Measurements from ENCODE around the gene SPRYD7. TPM values are rescaled to one million over a fixed set of nuclear protein-coding genes. Genes with fewer than 3 reads are reported as not detected.
"Not testable (repeated sequence)": the region's sequence is repeated elsewhere in the genome, so short reads cannot be mapped to it uniquely, and the experiment has no call there.

Gene SPRYD7
- total RNA-seq, 2 experiments from 2014 or later, result 3.5 to 4.4 TPM

GRCh38 chr13:49951754-49952535 lies 15.8 kb upstream of the SPRYD7 start:
- peaks cover 2% of the 10 kb centered on the region for H3K9me3 Mint-ChIP-seq
- peaks cover 9% of the 10 kb centered on the region for H3K27me3 Mint-ChIP-seq
- no peak for DNase-seq
- H3K36me3 Mint-ChIP-seq, result peaks cover 2% of the 10 kb centered on the region
- POLR2A ChIA-PET, result no interaction called here
- no peak overlapping the region for H3K4me3 Mint-ChIP-seq
- H3K27ac Mint-ChIP-seq, result no peak overlapping the region
- ATAC-seq (ENCODE audit: low read depth), result no peak
- H3K4me1 Mint-ChIP-seq, result no peaks in the 10 kb centered on the region

DNA sequence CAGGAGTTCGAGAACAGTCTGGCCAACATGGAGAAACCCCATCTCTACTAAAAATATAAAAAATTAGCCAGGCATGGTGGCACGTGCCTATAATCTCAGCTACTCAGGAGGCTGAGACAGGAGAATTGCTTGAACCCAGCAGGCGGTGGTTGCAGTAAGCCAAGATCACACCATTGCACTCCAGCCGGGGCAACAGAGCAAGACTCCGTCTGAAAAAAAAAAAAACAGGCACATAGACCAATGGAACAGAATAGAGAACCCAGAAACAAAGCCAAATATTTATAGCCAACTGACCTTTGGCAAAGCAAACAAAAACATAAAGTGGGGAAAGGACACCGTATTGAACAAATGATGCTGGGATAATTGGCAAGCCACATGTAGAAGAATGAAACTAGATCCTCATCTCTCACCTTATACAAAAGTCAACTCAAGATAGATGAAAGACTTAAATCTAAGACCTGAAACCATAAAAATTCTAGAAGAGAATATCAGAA lies 12.7 kb upstream of the SPRYD7 start:
- H3K9me3 Mint-ChIP-seq; H3K27me3 Mint-ChIP-seq; ATAC-seq (ENCODE audit: low read depth); H3K4me3 Mint-ChIP-seq; H3K27ac Mint-ChIP-seq; POLR2A ChIA-PET; H3K36me3 Mint-ChIP-seq; H3K4me1 Mint-ChIP-seq; DNase-seq: not testable (repeated sequence)

DNA sequence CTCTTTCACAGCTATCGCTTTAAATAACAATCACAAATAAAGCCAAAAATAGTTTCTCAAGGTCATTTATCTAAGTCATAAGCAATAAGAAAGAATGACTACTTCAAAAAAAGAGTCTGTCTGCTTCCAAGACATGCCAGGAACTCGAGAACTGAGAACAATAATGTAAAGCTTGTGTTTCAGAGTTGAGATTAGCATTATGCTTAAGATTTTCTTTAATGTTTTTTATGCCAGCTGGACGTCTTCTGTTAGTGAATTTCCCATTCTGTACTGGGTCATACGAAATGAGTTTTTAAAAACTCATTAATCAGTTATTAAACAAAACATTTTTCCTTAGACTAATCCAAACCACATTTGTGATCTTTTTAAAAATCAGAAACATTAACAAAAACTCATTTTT lies 3.2 kb upstream of the SPRYD7 start:
- POLR2A ChIA-PET, result no interaction called here
- ATAC-seq (ENCODE audit: low read depth), result no peak
- DNase-seq, result no peak
- Mint-ChIP-seq H3K9me3 (no peaks in the 10 kb centered on the region), H3K4me1 (peaks cover 9% of the 10 kb centered on the region), H3K27me3 (peaks cover 8% of the 10 kb centered on the region), H3K27ac (no peak overlapping the region), H3K4me3 (no peak overlapping the region), H3K36me3 (peaks cover 4% of the 10 kb centered on the region)

DNA sequence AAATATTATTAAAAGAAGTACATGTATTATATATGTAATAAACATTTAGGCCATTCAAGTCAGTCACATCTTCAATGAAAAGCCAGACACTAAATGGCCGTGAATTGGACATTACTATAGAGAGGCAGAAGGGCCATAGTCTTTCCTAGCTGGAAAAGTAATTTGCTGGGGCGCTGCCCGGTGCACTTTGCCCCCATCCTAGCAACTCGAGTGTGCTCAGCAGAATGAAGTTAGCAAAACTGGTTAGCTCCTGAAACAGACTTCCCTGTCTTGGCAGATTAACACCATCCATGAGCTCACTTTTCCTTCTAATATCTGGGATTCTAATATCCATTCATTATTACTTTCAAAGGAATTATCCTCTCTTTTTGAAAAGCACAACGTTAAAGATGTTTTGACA lies 2.8 kb upstream of the SPRYD7 start:
- Mint-ChIP-seq H3K9me3 (no peaks in the 10 kb centered on the region), H3K4me3 (no peak overlapping the region), H3K4me1 (peaks cover 9% of the 10 kb centered on the region), H3K27me3 (peaks cover 8% of the 10 kb centered on the region), H3K27ac (no peak overlapping the region), H3K36me3 (peaks cover 4% of the 10 kb centered on the region)
- no peak for ATAC-seq (ENCODE audit: low read depth)
- DNase-seq, result no peak
- POLR2A ChIA-PET, result no interaction called here

- H3K4me3 Mint-ChIP-seq, result no peak overlapping the region
- peaks cover 8% of the 10 kb centered on the region for H3K27me3 Mint-ChIP-seq
- H3K4me1 Mint-ChIP-seq, result peaks cover 9% of the 10 kb centered on the region
- DNase-seq (no peak), ATAC-seq (ENCODE audit: low read depth) (no peak)
- POLR2A ChIA-PET, result no interaction called here
- no peaks in the 10 kb centered on the region for H3K9me3 Mint-ChIP-seq
- H3K36me3 Mint-ChIP-seq, result peaks cover 4% of the 10 kb centered on the region
- no peak overlapping the region for H3K27ac Mint-ChIP-seq
These were observed 2.2 kb upstream of the SPRYD7 start for GRCh38 chr13:49938314-49938713.

- no peak for DNase-seq
- Mint-ChIP-seq H3K4me1 (peaks cover 9% of the 10 kb centered on the region), H3K27me3 (peaks cover 3% of the 10 kb centered on the region), H3K4me3 (peak overlapping the region; percentile 96), H3K9me3 (no peaks in the 10 kb centered on the region), H3K27ac (peak overlapping the region; percentile 89), H3K36me3 (peaks cover 1% of the 10 kb centered on the region)
- POLR2A ChIA-PET, result interaction anchor here (1.0 to 1.4 kb wide), 6 partner anchors 12 to 975 kb away, joined by 3 to 7 read pairs (median 3); partner anchors contain the start of gene TRIM13
- ATAC-seq (ENCODE audit: low read depth), result no peak
These were observed 781 bp upstream of the SPRYD7 start for GRCh38 chr13:49936968-49937273.

DNA sequence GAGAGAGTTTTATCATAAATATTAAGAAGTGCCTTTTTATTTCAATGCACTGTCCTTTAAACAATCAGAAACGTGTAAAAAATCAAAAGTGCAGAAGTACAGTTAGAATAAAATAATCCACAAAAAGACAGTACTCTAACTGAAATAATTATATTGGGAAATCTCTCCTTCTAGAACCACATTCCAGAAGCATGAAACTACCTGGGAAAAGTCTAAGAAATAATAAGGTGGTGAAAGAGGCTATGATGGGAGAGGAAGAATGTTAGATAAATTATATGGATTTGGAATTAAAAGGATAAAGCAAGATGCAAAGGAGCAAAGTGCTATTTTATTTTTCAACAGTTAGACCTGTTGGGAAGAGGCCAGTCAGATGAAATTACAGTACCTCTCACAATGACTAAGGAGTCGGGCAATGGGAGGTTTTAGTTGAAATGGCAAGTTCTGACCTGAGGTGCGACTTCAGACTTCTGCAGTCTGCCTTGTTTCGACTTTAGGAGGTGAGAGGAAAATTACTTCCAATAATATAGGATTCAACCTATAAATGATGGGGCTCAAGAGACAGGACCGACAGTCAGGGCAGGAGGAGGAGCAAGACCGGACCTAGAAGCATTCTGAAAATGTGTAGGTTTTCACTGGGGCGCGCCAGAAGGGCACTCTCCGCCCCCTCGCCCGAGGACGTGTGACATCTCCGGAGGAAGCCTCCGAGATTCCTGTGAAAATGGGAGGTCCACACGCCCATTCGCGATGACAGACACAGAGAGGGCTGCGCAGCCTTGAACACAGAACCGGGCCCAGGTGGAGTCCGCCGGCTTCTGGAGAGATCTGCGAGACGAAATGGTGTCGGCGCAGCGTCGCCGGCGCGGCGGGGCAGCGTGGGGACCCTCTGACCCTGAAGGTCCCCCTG lies 717 bp downstream of the SPRYD7 start:
- peaks cover 3% of the 10 kb centered on the region for H3K27me3 Mint-ChIP-seq
- DNase-seq, result no peak
- H3K27ac Mint-ChIP-seq, result peak overlapping the region; percentile 79
- POLR2A ChIA-PET, result interaction anchor here (1.4 kb wide), 3 partner anchors 61 to 190 kb away, joined by 3 to 7 read pairs (median 6); partner anchors contain the start of gene TRIM13
- H3K9me3 Mint-ChIP-seq, result no peaks in the 10 kb centered on the region
- peaks cover 6% of the 10 kb centered on the region for H3K36me3 Mint-ChIP-seq
- peaks cover 9% of the 10 kb centered on the region for H3K4me1 Mint-ChIP-seq
- peak; percentile 11 for ATAC-seq (ENCODE audit: low read depth)
- peak overlapping the region; percentile 96 for H3K4me3 Mint-ChIP-seq

DNA sequence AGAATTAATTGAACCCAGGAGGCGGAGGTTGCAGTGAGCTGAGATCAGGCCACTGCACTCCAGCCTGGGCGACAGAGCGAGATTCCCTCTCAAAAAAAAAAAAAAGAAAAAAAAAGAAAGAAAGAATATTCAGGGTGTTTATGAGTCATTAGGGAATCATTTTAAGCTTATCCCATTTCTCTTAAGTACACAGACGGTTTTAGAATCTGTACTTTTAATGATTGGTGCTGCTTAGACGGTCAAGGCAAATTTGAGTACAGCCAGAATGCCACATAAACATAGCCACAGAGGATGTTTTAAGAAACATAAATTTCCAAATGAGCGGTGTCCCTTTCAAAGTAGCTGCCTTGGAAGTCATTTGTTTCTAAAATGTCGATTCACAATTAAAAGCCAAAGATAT lies 2.6 kb downstream of the SPRYD7 start:
- peaks cover 3% of the 10 kb centered on the region for H3K27me3 Mint-ChIP-seq
- POLR2A ChIA-PET, result no interaction called here
- ATAC-seq (ENCODE audit: low read depth) (no peak), DNase-seq (no peak)
- peaks cover 6% of the 10 kb centered on the region for H3K36me3 Mint-ChIP-seq
- H3K9me3 Mint-ChIP-seq, result no peaks in the 10 kb centered on the region
- H3K4me1 Mint-ChIP-seq, result peaks cover 9% of the 10 kb centered on the region
- H3K27ac Mint-ChIP-seq, result no peak overlapping the region
- no peak overlapping the region for H3K4me3 Mint-ChIP-seq

- Mint-ChIP-seq H3K9me3 (no peaks in the 10 kb centered on the region), H3K4me1 (peaks cover 9% of the 10 kb centered on the region), H3K27me3 (peaks cover 3% of the 10 kb centered on the region), H3K27ac (no peak overlapping the region), H3K4me3 (no peak overlapping the region), H3K36me3 (peaks cover 6% of the 10 kb centered on the region)
- POLR2A ChIA-PET, result no interaction called here
- ATAC-seq (ENCODE audit: low read depth) (no peak), DNase-seq (no peak)
These were observed 3.3 kb downstream of the SPRYD7 start for GRCh38 chr13:49932868-49933267.

DNA sequence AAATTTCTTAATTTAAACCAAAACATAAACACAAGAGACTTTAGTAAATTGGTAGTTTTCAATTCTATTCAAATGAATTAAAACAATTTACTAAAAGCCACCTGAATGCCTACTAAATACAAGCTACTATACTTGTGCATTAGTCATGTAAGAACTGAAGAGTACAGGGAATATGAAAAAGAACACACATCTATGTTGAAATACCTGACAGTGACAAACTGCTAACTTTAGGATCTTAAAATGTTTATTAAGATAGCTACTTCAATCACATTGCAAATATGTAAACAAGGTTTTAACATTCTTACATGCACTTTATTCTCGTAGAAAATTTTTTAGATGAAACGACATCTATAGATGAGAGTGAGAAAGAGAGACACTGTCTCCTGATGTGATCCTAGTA lies 4.1 kb downstream of the SPRYD7 start:
- POLR2A ChIA-PET, result no interaction called here
- no peak overlapping the region for H3K4me3 Mint-ChIP-seq
- ATAC-seq (ENCODE audit: low read depth), result no peak
- DNase-seq, result no peak
- H3K4me1 Mint-ChIP-seq, result peaks cover 10% of the 10 kb centered on the region
- H3K36me3 Mint-ChIP-seq, result peaks cover 6% of the 10 kb centered on the region
- H3K27me3 Mint-ChIP-seq, result peaks cover 3% of the 10 kb centered on the region
- H3K9me3 Mint-ChIP-seq, result no peaks in the 10 kb centered on the region
- H3K27ac Mint-ChIP-seq, result no peak overlapping the region

DNA sequence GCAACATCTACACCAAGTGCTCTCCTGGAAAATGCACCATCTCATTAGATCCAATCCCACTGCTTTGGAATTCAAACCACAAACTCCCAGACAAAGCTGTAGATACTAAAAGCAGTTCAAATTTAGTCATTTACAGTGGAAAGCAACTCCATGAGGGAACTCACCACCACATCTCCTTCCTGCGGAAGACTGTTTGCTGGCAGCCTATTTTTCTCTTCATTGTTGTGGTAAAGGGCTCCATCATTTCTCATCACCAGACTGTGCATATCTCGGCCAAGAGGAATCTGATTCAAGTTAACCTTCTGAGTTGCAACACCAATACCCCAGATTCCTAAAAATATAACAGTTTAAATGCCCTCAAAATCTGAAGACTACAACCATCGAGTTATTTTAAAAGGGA lies 8.4 kb downstream of the SPRYD7 start:
- Mint-ChIP-seq H3K4me1 (peaks cover 3% of the 10 kb centered on the region), H3K27me3 (no peaks in the 10 kb centered on the region), H3K27ac (no peak overlapping the region), H3K4me3 (no peak overlapping the region), H3K36me3 (peaks cover 16% of the 10 kb centered on the region), H3K9me3 (no peaks in the 10 kb centered on the region)
- DNase-seq (no peak), ATAC-seq (ENCODE audit: low read depth) (no peak)
- POLR2A ChIA-PET, result interaction anchor here (0.8 kb wide), 1 partner anchor 135 kb away, joined by 3 read pairs; no protein-coding TSS in a partner anchor

DNA sequence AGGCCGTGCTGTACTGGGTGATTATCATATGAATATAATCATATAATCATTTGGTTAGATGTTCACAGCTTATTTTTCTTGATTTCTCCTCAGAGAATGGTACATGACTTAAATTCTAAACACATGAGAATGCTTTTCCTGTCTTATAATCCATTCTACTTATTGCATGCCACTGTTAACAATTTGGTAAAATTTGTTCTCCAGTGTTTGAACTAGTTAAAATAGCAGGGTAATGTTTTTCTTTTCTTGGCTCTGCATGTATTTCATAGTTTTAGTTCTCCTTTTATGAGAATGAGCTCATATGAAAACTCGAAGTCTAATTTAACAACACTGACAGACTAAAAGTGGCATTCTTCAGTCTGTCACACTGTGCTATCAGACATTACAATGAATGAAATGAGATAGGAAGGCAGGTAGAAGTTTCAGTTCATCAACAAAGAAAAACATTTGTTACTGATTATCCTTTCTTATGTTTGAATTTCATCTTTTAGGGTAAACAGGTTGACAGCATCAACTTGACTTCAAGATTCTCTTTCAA lies 10.2 kb downstream of the SPRYD7 start:
- H3K27ac Mint-ChIP-seq, result no peak overlapping the region
- no peak overlapping the region for H3K4me3 Mint-ChIP-seq
- H3K36me3 Mint-ChIP-seq, result peaks cover 20% of the 10 kb centered on the region
- H3K9me3 Mint-ChIP-seq, result peaks cover 2% of the 10 kb centered on the region
- no peak for DNase-seq
- peaks cover 3% of the 10 kb centered on the region for H3K4me1 Mint-ChIP-seq
- no peaks in the 10 kb centered on the region for H3K27me3 Mint-ChIP-seq
- ATAC-seq (ENCODE audit: low read depth), result no peak
- POLR2A ChIA-PET, result interaction anchor here (1.4 kb wide), 1 partner anchor 10 kb away, joined by 3 read pairs; the partner anchor contains the start of gene SPRYD7

GRCh38 chr13:49922301-49922700 lies 13.8 kb downstream of the SPRYD7 start:
- no peak for ATAC-seq (ENCODE audit: low read depth)
- no peak overlapping the region for H3K27ac Mint-ChIP-seq
- DNase-seq, result no peak
- H3K36me3 Mint-ChIP-seq, result peaks cover 24% of the 10 kb centered on the region
- no peaks in the 10 kb centered on the region for H3K27me3 Mint-ChIP-seq
- POLR2A ChIA-PET, result no interaction called here
- peaks cover 1% of the 10 kb centered on the region for H3K4me1 Mint-ChIP-seq
- no peak overlapping the region for H3K4me3 Mint-ChIP-seq
- H3K9me3 Mint-ChIP-seq, result peaks cover 2% of the 10 kb centered on the region

Measured in activated naive CD8-positive, alpha-beta T cell treated with anti-CD3 and anti-CD28 coated beads, Interleukin-2, amount 10 ng/mL, durations not matched to agents 7 days and 5 days (primary cell).